HG02870 (cell line): ENCODE results near the gene IL16.

Experiments used
- ATAC-seq: cut with Tn5 transposase; IDR thresholded peaks from one replicate; pipeline ENCODE4 v1.9.1; 2021; ENCODE audit warnings: mild to moderate bottlenecking, moderate library complexity; ENCODE audit not compliant: unreplicated experiment

IL16 gene

DNA sequence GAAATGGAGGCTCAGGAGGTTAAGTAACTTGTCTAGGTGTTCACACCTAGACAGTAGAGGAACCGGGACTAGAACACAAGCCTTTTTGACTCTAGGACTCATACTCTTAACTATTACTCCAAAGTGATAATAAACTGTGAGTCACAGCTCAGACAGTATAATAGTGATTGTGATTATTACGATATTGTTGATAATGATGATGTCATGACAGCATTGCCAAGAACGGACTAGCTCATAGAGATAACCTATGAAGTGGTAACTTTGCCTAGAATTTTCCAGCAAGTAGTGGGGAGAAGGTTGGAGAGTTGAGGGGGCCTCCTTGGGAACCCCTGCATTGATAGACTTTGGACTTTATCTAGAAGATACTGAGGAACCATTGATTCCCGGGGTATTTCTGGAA is 93.2 kb downstream of the IL16 start:
- no peak for ATAC-seq

DNA sequence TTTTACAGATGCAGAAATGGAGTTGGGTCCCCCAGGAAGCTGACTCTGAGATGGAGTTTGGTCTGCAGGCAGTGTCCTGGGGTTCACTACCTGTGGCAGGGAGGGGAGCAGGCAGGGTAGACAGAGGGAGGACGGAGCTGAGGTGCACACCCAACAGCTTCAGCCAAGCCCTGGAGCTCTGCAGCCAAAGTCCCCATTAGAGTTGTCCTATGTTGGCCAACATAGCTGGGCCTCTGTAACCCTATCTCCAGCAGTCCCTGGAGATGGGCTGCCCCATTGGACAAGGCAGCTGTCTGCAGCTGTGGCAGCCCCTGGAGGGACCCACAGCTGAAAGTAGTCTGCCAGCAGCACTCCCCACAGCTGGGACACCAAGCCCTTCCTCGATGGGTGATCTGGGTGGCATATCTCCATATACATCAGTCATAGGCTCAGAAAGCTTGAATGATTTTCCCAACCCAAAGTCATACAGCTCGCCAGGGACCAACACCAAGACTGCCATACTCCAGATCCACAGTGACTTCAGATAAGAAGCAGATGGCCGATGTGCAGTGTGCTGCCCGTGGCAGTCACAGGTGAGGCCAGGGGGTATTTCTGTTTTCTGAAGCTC is 95.3 kb downstream of the IL16 start:
- ATAC-seq: no peak

DNA sequence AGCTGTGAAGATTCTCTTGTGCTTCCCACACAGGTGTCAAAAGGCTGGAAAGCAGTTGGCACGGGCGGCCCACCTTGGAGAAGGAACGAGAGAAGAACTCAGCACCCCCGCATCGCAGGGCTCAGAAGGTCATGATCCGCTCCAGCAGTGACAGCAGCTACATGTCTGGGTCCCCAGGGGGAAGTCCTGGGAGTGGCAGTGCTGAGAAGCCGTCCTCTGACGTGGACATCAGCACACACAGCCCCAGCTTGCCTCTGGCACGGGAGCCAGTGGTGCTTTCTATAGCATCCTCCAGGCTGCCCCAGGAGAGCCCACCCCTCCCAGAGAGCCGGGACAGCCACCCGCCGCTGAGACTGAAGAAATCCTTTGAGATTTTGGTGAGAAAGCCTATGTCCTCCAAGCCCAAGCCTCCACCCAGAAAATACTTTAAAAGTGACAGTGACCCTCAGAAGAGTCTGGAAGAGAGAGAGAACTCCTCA is 95.9 kb downstream of the IL16 start:
- ATAC-seq: no peak

DNA sequence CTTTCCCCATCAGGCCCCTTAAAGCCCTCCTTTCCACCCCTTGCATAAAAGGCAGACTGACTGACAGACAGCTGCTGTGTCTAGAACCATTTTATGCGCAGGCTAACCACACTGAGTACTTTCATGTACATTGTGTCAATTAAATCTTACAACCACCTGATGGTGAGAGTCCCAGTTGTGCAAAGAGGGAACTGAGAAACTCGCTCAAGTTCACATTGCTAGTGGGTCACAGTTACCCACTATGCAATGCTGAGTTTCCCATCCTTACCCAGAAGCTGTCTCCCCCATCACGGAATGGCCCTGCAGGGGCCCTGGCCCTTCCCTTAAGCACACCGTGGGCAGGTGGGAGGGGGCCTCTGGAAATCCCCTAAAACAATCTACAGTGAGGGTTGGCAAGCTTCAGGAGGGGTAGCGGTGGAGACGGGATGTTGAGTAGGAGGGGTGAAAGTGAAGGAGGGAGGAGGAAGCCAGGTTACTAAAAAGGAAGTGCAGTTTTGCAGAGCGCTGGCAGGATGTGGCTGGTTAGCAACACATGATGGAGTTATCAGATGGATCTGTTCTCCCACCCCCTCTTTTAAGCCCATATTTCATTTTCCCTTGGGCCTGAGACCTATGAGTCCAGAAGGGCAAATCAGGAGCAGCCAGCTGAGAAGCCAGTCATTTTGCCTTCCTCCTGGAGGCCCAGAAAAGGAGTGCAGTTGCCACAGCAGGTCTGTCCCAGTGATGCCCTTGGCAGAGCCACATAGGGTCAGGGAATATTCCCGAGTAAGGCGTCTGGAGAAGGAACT is 97.2 kb downstream of the IL16 start:
- ATAC-seq: peak; percentile 61

DNA sequence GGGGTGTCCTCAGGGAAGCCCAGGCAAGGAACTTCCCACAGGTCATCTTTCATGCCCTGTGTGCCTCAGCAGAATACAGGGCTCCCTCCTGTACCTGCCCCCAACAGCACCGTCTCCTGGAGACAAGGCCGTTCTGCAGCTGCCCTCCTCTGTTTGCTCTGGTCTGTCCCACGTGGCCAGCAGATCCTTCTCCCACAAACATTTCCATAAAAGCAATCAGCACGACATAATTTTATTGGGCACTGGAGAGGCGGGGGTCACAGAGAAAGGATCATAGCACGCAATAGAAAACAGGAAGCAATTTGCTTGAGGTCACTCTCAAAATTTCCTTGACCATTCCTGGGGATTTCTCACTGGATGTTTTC is 97.8 kb downstream of the IL16 start:
- no peak for ATAC-seq

DNA sequence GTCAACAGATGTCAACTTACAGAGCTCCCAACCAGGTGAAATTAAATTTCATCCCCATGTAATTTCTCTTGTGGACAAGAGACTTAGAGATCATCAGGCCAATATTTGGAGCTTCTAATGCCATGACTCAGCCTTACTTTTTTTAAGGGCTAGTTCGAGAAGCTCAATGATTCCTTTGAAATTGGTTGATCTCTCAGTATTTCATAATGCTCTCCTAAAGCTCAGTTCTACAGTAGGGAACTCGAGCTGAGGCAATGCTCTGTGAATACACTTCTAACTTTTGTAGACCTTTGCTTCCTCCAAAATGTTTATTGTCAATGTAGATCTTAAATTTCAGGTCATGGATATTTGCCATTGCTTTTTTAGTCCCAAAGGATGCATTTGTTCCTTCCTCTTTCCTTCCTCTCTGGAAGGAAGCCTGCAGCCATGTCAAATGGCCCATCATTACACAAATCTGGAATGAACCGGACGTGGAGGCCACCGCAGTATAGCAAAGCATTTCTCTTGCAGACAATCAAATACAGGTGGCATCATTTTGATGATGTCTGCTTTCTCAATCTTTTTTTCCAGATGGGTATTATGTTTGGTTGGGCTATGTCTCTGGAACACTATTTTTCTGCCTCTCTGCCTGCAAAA is 98.9 kb downstream of the IL16 start:
- no peak for ATAC-seq

DNA sequence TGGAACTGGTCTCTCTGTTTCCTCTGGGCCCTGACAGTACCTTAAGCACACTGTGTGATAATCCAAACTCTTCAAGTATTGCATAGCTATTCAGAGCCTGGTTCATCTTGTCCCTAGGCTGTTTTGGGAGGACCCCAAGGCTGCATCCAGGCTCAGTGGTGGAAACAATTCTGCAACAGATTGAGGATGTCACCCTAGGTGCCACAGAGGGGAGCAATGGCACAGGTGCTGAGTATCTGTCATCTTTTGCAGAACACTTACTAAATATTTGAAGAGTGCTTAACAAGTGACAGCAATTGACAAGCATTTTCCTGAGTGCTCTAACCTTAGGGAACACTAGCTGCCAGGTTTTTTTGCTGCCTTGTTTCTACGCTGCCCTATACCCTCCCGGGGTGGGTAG is 99.5 kb downstream of the IL16 start:
- no peak for ATAC-seq

DNA sequence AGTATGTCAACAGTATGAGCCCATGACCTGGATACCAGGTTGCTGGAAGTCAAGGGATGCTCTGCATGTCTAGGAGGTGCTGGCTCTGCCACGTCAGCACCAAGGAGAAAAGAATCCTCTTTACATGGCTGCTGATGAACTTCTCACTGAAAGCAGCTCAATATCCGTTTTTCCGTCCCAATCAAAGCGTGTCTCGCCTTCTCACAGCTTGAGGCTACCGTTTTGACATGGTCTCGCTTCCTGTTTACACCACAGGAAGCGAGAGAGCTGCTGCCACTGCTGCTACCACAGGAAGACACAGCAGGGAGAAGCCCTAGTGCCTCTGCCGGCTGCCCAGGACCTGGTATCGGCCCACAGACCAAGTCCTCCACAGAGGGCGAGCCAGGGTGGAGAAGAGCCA is 100.0 kb downstream of the IL16 start:
- peak; percentile 37 for ATAC-seq

DNA sequence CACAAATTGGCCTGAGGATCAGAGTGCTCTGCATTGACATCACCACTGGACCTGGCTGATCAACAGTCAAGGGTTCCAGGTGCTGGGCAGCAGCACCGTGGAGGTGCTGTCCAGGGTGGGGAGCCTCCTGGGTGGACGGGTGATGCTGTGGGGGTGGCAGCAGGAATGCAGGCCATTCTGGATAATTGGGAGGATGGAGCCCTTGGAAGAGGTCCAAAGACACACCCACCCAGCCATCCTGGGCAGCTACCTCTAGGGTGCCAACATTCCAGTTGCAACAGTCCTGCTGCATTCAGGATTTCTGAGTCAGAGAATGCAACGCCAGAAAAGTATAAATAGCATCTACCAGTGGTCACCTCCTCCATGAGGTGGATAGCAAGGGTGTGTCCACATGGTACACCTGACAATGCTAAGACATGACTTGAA is 100.5 kb downstream of the IL16 start:
- no peak for ATAC-seq

DNA sequence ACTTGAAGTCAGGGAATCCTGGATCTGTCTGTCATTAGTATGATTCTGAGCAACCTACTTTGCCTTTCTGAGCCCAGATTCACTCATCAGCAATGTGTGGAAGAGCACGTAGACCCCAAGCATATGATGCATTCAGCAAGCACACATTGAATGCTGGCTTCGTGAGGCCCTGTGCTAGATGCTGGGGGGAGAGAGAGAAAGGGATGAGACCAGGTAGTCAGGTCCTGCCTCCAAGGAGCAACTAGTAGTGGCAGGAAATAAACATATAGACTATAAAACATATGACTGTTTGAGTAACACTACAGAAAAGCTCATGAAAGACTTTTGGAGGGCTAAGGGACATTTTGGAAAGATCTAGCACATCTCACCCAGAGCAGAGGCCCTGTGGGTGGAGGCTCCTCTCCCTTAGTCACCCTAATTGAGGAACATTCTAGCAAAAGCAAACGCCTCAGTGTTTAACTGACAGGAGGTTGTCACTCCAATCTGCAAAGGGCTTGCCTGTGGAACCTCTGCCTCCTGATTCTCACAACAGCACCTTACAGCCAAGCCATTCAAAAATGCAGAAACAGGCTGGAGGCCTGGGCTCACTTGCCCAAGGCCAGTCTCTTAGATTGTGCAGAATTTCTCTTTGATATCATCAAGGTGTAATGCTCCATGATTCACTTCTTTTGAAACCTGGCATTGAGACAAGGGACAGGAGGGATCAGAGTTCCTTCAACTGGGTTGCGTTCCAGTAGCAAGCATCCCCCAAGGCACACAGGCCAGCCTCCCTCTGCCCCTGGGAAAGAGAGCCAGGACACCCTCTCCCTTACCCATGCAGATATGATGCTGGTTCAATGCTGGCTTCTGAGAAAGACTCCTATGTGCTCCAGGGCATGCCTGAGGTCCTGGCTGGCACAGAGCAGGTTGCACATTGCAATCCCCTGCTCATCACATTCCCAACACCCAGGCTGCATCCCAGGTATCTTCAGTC is 101.2 kb downstream of the IL16 start:
- no peak for ATAC-seq

DNA sequence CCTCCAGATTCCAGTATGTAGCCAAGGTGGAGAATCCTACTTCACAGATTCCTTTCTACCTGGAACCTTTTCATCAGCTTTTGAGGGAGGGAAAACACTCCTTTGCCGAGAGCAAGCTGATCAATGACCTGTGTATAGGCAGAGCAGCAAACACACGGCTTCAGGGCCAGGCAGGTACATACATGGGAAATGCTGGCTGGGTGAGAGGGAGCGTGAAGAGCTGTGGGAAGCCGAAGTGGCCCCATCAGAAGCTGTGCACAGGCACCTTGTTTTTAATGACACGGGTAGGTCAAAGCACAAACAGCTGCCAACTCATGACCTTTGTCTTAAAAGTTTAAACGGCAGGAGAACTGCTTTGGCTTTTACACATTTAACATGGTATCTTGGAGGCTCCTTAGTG is 101.9 kb downstream of the IL16 start:
- no peak for ATAC-seq

DNA sequence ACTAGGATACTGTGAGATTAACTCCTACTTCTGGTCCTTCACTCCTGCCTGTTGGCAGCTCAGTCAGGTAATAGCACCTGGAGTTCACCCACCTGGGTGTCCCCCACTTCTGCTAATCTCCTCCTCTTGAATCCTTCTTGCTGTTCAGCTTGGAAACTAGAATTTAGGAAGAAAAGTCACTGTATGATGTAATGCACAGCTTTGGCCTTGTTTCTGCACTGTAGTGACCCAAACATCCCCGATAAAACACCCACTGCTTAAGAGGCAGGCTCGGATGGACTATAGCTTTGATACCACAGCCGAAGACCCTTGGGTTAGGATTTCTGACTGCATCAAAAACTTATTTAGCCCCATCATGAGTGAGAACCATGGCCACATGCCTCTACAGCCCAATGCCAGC is 102.5 kb downstream of the IL16 start:
- no peak for ATAC-seq

DNA sequence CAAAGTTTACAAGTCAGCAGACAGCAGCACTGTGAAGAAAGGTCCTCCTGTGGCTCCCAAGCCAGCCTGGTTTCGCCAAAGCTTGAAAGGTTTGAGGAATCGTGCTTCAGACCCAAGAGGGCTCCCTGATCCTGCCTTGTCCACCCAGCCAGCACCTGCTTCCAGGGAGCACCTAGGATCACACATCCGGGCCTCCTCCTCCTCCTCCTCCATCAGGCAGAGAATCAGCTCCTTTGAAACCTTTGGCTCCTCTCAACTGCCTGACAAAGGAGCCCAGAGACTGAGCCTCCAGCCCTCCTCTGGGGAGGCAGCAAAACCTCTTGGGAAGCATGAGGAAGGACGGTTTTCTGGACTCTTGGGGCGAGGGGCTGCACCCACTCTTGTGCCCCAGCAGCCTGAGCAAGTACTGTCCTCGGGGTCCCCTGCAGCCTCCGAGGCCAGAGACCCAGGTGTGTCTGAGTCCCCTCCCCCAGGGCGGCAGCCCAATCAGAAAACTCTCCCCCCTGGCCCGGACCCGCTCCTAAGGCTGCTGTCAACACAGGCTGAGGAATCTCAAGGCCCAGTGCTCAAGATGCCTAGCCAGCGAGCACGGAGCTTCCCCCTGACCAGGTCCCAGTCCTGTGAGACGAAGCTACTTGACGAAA is 103.1 kb downstream of the IL16 start:
- no peak for ATAC-seq

DNA sequence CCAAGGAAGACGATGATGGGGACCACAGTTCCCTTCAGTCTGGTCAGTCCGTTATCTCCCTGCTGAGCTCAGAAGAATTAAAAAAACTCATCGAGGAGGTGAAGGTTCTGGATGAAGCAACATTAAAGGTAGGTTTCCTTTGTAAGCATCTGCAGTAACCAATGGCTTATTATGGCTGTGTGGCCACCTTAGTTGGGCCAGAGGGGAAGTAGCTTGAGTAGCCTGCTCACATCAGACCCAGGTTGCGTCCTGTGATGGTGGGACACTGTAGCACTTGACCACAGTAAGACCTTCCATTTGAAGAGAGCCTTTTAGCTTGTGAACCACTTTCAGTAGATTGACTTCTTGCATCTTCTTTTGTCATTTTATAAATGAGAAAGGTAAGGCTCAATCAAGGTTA is 104.7 kb downstream of the IL16 start:
- peak; percentile 4 for ATAC-seq

DNA sequence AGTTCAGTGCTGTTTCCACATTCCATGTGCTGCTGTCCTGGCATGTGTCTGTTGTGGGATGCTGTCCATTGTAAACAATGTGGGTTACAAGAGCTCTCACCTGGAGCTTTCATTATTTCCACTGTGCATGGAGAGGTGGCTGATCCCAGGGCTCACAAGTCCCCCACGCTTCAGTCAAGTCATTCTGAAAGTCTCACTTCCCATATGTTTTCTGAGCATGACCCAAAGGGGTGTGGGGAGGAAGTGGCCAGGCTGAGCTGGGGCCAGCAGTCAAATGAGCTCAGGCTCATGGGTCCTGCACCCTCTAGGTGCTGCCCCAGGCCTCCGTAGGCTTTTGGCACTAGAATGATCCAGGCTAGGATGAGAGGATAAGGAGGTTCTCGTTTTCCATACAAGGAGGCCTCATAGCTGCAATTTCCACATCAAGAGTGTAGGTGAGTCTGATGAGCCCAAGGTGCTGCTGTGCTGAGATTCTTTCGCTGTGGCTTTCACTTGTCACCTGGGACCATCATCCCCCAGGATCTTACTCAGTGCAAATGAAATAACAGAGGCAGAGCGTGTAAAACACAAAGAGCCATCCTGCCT is 105.2 kb downstream of the IL16 start:
- peak; percentile 79 for ATAC-seq

DNA sequence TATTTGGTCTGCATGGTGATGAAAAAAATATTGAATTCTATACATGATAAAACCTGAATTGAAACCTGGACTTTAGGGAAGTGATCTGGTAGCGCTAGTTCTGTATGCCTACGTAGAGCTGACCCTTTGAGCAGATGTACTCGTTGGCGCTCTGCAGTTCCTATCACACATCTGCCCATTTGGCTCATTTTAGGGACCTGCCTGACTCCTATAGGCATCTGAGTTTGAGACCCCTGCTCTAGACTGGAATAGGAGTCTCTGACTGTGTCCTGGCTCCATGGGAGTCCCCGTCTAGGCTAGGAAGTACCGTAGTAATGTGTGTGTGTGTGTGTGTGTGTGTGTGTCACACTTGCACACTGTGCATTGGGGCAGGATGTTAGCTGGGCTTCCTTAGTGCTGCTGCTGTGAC is 106.0 kb downstream of the IL16 start:
- ATAC-seq: no peak

DNA sequence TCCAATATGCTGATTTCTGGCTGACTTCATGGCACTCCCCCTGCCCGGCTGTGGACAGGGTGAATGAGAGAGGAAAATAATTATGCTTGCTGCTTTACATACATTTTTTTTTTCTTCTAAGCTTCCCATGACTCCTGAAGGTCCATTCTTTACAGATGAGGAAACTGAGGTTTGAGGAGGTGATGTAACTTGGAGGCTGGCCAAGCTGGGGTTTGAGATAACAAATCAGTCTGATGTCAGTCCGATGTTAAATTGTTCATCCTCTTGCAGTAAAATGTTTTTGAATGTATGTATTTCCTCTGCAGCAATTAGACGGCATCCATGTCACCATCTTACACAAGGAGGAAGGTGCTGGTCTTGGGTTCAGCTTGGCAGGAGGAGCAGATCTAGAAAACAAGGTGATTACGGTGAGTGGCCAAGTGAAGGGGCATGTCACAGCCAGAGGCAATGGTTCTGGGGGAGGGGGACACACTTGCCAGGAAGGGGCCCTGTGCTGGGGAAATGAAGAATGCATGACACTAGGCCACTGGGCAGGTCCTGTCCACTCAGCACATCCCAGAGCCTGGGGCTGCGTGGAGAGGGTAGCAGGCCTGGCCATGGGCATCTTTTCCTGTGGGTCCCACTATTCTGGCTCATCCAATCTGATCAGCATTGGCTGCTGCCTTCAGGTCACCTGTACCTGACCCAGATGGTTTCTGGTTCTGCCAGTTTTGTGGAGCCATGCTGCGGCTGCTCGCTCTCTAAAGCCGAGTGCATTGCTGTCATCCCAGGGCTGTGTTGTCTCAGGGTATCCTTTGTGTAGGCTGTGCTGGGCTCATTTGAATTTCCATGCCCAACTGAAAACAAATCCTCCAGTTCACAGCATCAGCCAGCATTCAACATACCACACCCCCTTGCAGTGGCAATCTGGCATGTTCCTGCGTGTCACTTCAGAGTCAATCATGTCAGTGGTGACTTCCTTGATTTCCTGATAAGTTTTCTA is 106.9 kb downstream of the IL16 start:
- no peak for ATAC-seq

DNA sequence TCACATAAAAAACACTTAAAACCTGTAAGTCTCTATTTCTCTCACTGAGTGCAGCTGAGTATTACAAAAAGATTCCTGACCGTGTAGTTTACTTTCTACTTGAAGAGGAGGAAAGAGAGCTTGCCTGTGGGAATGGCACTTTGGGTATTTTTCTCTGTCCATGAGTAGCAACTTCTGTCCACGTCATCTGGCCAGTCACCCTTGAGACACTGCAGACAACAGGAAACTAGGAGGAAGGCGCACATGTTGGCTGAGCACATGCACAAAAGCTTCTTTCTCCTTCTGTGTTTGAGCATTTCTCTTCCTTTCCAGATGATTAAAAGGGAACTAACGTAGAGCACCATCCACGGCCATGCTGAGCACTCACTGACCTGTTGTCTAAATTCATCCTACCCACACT is 107.5 kb downstream of the IL16 start:
- no peak for ATAC-seq

DNA sequence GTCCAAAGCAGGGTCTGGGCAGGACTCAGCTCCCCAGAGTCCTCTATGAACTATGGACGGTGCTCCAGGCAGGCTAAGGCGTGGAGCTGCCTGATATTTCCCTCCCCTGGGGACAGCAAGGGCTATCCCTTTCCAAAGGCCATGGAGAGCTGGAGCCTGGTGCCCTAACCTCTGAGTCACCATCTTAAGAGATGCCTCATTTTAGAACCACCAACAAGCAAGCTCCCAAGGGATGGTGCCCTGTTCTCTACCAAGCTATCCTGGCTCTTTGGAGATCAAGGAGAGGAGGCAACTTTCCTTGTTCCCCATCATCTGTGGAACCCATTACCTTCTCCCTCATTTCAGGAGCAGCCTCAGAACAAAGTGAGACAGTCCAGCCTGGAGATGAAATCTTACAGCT is 111.6 kb downstream of the IL16 start:
- no peak for ATAC-seq
